Posterior vena cava (tissue), 2 donors: Measurements from ENCODE around the gene ZMAT3. TPM values are rescaled to one million over a fixed set of nuclear protein-coding genes. Genes with fewer than 3 reads are reported as not detected.
A peak's percentile ranks its signal among the peaks of the same experiment; 100 is the strongest.
"Not testable (repeated sequence)": the region's sequence is repeated elsewhere in the genome, so short reads cannot be mapped to it uniquely, and the experiment has no call there.

ENCODE experiments used
- DNase-seq: peaks from one replicate; pipeline ENCODE4 v3.0.0-alpha.2; 2020; ENCODE audit warnings: low spot score
- intact Hi-C, 2 donors: fragments of 100-400 bp; cut with DNase I; formaldehyde crosslinking; loops; one replicate each; pipeline versions ENCODE4 v1.14.1 to v1.14.2; 2022 to 2023
- total RNA-seq, 2 donors: library from RNA; stranded (reverse); fragmentation: NEBNext Ultra II Directional; extraction: Animal tissue kit (Norgen Biotek cat#: 25700); gene quantifications; one replicate each; pipeline ENCODE4 v1.2.1, GENCODE V29; 2021
- donor health status: DM: yes; HTN: yes; CAD: no.
- donor health status: DM: yes; HTN: yes; CAD: no.

ZMAT3 gene
- total RNA-seq, 2 donors from 2014 or later: 27.9 to 28.4 TPM

- intact Hi-C loops, DNase-seq: not testable (repeated sequence)
Observed at GRCh38 chr3:179032454-179033303, 38.9 kb downstream of the ZMAT3 start.

GRCh38 chr3:179029096-179029495 lies 42.5 kb downstream of the ZMAT3 start:
- DNase-seq: no peak
- intact Hi-C loops: no loop called here

DNA sequence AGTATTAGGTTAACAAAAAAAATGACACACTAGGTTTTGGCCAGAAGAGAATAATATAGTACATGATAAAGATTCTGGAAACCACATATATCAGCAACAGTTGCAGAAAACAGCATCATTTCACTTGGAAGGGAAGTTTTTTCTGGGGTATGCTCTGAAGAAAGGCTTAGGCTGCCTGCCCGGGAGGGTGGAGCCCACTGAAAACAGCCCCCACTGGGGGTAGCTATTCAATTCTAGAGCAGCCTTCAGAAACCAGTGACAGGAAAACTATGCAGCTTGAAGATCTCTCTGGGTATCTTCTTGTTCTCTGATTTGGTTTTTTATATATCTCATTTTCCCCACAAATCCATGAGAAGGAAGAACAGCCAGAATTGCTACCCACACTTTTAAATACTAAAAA lies 43.2 kb downstream of the ZMAT3 start:
- intact Hi-C loops: no loop called here
- DNase-seq: no peak

GRCh38 chr3:179027326-179027900 lies 44.2 kb downstream of the ZMAT3 start:
- intact Hi-C loops: no loop called here
- DNase-seq: no peak

DNA sequence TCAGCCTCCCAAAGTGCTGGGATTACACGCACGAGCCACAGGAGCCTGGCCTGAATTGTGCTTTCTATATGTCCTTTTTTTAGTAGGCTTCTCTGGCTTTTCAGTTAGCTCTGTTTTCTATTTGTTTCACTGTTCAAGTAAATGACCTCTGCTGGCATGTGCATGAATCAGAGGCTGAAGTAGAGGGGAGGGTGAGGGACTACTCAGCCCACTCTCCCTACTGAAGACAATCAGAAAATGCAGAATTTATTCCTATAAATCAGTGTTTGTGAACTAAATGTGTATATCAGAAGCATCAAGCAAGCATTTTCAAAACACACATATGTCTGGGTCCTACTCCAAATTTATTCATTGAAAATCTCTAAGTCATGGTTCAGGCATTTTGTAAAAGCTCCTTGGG lies 45.0 kb downstream of the ZMAT3 start:
- intact Hi-C loops: no loop called here

DNA sequence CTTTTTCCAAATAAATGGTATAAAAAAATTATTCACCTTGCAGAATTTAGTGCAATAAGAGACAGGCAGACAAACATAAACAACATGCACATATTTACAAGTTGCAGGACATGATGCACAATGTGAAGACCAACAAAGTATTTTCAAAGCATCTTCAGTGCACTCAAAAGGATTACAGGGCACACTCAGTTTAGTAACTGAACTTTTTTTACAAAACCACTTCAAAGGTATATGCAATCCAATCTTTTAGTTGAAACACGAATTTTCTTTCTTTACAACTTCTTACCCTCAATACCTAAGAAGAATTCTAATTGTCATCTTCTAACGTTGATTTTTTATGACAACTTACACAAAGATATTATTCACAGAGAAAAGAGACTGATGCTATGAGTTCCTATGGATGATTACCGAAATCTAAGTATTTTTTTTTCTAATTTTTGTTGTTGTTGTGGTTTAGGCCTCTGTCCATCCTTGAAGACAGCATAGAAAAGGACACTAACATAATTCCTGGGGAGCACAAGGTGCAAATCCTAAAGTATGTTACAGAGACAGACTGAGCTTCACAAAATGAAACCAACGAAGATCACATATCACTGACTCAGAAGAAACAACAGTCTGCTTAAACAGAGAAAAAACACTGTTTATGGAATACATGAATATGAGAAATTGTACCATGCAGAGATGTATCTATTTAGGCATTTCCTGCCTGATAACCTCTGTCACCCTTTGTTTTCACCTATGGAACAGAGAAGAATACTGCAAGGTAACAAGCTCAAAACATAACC lies 50.3 kb downstream of the ZMAT3 start:
- intact Hi-C loops: no loop called here
- DNase-seq: no peak

More for the DNA sequence above, 45.0 kb downstream of the ZMAT3 start:
- no peak for DNase-seq

DNA sequence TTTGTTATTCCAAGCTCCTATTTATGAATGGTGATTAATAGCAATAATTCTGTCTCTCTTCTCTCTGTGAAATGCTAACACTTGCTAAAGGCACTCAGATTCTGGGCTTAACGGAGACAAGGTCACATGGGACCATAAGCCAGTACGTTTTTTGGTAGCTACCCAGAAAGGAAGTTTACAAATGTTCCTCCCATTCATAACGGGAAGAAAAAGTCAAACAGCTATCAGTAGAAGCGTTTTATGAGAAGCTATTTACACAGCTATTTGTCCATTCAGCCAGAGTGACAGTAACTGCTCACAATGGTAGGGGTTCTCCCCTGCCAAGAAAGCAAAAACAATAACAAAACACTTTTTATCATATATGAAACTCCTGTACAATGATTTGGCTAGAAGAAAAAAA lies 51.5 kb downstream of the ZMAT3 start:
- intact Hi-C loops: no loop called here
- no peak for DNase-seq

- intact Hi-C loops: loop anchor here in 1 of 2 donors (5.0 kb wide), 1 partner anchor 298 kb away; no protein-coding TSS in a partner anchor
- no peak for DNase-seq
Observed at GRCh38 chr3:179018808-179019207, 52.8 kb downstream of the ZMAT3 start.

DNA sequence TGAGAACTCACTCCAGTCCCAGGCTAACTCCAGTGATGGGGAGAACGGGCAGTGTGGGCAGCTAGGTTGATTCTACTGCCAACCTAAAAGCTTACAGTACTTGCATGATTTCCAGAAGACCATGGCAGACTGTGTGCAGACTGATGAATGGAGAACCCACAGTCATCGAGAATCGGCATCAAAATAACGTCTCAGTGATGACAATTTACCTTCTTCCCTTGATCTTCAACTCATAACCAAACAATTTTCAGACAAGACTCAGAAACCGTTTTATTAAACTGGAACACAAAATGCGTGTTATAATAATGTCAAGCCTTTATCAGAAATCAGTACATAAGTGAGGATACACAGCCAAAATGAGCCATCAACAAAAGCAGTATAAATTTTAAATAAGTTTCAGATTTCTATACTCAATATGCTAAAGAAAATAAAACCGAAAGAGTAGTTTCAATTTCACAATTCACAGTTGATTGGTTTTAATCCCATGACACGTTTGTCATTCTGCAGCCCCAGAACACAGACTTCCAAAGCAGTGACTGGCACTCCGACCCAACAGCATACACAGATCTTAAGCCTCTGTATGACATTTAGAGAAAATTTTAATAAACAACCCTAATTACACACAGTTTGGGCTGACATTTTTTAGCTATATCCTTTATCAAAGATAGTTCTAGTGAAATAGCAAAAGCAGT lies 54.5 kb downstream of the ZMAT3 start:
- intact Hi-C loops: loop anchor here in 1 of 2 donors (5.0 kb wide), 1 partner anchor 300 kb away; no protein-coding TSS in a partner anchor
- no peak for DNase-seq

DNA sequence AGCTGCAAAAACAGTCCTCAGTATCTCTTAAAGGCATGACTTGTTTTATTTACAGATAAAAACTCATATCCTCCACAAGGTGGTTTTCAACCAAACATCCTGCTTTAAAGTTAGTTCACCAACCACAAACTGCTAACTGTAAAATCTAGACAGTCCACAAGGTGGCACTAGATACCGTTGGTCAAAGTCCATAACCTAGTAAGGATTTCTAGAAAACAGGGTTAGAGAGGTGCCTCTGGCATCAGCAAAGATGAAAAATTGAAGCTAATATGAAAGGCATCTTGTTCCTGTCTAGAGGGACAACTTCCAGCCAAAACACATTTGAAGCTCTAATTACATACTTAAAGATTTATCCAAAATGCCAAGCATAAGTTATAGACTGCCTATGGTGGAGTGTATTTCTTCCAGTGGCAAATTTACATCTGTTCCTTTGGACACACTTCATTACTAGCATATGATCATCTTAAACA lies 56.0 kb downstream of the ZMAT3 start:
- DNase-seq: no peak
- intact Hi-C loops: loop anchor here in 1 of 2 donors (5.0 kb wide), 1 partner anchor 302 kb away; no protein-coding TSS in a partner anchor

DNA sequence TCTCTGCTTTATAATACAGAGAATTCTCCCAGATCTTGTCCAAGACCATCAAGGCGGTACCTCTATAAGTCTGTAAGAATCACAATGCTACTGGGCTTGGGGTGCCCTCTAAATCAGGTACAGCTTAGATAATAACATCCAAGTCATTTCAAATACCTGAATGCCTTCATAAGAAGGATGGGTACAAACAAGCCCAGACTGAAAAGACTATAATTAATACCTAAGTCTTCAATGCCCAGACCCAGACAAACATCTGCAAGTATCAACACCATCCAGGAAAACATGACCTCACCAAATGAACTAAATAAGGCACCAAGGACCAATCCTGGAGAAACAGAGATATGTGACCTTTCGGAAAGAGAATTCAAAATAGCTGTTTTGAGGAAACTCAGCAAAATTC lies 65.9 kb downstream of the ZMAT3 start:
- intact Hi-C loops: loop anchor here in 1 of 2 donors (10.0 kb wide), 1 partner anchor 309 kb away; no protein-coding TSS in a partner anchor

GRCh38 chr3:179005213-179005612 lies 66.4 kb downstream of the ZMAT3 start:
- intact Hi-C loops: loop anchor here in 1 of 2 donors (10.0 kb wide), 1 partner anchor 310 kb away; no protein-coding TSS in a partner anchor
- DNase-seq: peak; percentile 72

More for the DNA sequence above, 65.9 kb downstream of the ZMAT3 start:
- no peak for DNase-seq

DNA sequence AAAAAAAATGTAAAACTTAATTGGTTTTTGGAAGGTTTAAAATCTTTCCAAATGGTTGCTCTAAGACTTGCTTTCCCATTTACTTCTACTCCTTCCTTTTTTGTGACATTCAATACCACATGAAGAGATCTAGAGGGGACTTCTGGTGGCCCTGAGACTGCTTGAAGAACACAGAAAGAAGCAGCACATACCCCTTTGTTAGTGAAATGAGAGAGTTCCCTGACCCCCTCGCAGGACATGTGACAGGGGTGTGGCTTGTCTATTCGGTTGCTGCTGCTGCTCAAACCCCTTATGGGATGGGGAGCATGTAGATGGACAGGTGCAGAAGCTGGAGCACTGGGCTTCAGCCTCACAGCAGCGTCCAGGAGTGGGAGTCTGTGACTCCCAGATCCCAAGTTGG lies 71.0 kb downstream of the ZMAT3 start:
- intact Hi-C loops: loop anchor here in 1 of 2 donors (10.0 kb wide), 1 partner anchor 314 kb away; no protein-coding TSS in a partner anchor
- no peak for DNase-seq

DNA sequence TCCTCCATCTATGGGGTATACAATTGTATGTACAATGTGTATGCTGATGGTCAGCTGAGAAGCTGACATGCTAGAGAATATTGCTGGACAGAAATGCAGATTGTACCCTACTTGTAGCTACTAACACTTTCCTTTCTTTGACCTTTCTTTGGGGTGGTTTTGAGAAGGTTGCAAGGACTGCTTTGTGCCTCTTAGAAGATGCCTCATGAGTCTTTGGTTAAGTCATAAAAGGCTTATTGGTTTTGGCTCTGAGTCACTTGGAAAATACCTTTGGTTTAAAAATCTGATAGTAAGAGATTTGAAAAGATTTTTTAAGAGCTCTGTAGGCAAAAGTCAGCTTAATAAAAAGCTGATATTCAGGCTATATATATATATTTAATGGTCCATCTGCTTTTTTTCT lies 71.5 kb downstream of the ZMAT3 start:
- DNase-seq: no peak
- intact Hi-C loops: loop anchor here in 1 of 2 donors (10.0 kb wide), 1 partner anchor 315 kb away; no protein-coding TSS in a partner anchor

GRCh38 chr3:178996399-178996798 lies 75.2 kb downstream of the ZMAT3 start:
- intact Hi-C loops: no loop called here
- no peak for DNase-seq

DNA sequence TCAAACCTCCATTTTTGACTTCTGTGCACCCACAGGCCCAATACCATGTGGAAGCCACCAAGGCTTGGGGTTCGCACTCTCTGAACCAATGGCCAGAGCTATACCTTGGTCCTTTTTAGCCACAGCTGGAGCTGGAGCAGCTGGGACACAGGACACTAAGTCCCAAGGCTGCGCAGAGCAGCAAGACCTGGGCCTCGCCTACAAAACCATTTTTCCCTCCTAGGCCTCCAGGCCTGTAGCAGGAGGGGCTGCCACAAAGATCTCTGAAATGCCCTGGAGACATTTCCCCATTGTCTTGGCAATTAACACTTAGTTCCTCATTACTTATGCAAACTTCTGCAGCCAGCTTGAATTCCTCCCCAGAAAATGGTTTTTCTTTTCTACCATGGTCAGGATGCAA lies 81.3 kb downstream of the ZMAT3 start:
- intact Hi-C loops: no loop called here
- DNase-seq: no peak

DNA sequence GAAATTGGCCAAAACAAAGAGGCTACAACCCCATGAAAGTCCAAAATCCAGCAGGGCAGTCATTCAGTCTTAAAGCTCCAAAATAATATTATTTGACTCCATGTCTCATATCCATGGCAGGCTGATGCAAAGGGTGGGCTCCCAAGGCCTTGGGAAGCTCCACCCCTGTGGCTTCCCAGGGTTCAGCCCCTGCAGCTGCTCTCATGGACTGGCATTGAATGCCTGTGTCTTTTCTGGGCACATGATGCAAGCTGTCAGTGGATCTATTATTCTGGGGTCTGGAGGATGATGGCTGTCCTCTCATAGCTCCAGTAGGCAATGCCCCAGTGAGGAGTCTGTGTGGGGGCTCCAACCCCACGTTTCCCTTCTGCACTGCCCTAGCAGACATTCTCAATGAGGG lies 81.8 kb downstream of the ZMAT3 start:
- DNase-seq: no peak
- intact Hi-C loops: no loop called here

- no peak for DNase-seq
- intact Hi-C loops: no loop called here
Observed at GRCh38 chr3:178987745-178988144, 83.9 kb downstream of the ZMAT3 start.

- intact Hi-C loops: no loop called here
- DNase-seq: no peak
Observed at GRCh38 chr3:178986456-178986855, 85.2 kb downstream of the ZMAT3 start.
